Activated T-cell treated with anti-CD3 and anti-CD28 coated beads, Interleukin-2, amount 50 U/mL, for 1 hour (primary cell): ENCODE results near the gene RBM15.

Experiments
- DNase-seq: peaks from one replicate; pipeline ENCODE4 v3.0.0-alpha.2; 2020

The RBM15 gene

DNA sequence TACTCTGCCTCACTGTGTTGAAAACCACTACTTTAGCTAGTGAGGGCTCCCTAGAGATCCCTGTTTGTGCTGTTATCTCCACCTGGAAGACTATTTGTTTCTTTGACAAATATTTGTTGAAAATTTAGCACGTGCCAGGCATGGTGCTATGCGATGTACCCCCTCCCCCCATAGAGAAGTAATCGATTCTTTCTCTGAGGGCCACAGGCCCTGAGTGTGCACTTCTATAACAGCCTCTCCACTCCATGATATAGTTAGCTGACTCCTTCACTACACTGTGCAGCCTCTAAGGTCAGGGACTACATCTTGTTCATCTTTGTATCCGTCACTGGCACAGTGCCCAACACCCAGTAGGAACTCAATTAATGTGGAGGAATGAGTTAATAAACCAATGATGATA is 17.3 kb upstream of the RBM15 start:
- DNase-seq: no peak

DNA sequence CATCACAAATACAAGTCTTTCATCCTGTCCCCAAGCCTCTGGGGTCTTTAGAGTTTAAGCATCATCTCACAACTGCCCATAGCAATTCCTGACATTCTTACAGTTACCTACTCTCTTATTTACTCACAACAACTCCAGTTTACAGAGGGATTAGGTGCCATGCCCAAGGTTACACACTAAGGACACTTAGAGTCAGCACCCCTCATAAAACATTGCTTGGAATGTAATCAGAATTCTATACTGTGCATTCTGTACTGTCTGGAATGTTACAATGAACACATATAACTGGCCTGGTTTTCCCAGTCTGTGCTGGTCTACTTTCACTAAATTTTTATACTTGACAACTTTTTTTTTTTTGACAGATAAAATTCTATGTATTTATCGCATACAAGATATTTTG is 14.5 kb upstream of the RBM15 start:
- DNase-seq: no peak

DNA sequence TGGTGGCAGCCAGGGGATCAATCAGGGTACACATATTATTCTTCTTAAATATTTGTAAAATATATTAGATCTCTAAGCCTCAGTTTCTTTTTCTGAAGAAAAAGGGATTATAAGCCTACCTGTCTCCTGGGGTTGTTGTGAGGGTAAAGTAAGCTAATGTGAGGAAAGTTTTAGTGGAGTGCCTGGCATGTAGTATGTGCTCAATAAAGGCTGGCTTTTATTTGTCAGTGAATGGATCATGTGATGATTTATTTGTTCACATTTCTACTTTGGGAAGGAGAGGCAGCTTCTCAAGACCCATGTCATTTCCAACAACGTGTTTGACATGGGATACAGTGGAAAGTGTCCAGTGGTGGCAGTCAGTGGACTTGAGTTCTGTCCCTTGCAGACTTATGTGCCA is 12.4 kb upstream of the RBM15 start:
- DNase-seq: no peak

DNA sequence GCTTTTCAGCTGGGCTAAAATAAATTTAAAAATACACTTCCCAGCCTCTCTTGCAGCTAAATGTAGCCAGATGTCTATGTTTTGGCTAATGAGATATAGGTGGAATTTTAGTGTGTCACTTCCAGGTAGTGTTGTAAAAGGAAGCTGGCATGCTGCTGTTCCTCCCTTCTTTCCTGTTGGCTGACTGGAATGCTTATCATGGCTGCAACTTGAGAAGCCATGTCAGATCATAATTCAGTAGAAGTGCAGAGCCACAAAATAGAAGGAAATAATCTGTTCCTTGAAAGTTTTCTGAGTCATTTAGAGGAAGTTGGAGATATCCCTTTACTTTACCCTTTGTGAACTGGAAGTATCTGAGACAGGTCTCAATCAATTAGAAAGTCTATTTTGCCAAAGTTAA is 10.9 kb upstream of the RBM15 start:
- no peak for DNase-seq

DNA sequence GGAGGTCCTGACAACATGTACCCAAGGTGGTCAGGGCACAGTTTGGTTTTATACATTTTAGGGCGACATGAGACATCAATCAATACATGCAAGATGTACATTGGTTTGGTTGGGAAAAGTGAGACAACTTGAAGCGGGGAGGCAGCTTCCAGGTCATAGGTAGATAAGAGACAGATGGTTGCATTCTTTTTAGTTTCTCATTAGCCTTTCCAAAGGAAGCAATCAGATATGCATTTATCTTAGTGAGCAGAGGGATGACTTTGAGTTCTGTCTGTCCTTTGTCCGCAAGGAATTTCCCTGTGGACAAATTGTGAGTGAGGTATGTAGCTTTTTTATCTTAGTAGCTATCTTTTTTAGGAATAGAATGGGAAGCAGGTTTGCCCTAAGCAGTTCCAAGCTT is 10.5 kb upstream of the RBM15 start:
- DNase-seq: no peak

DNA sequence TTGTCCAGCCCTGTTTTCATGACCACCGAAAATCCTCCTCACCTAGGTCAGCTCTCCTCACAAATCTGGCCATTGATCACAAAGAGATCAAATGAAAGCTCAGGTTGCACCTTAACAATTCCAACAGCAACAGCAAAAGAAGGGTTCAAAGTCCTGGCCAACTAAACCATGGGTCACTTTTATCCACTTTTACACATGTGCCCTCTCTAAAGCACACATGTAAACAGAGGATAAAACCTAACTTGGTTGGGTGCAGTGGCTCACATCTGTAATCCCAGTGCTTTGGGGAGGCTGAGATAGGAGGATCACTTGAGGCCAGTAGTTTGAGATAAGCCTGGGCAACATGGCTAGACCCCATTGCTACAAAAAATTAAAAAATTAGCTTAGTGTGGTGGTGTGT is 3.9 kb upstream of the RBM15 start:
- DNase-seq: no peak

DNA sequence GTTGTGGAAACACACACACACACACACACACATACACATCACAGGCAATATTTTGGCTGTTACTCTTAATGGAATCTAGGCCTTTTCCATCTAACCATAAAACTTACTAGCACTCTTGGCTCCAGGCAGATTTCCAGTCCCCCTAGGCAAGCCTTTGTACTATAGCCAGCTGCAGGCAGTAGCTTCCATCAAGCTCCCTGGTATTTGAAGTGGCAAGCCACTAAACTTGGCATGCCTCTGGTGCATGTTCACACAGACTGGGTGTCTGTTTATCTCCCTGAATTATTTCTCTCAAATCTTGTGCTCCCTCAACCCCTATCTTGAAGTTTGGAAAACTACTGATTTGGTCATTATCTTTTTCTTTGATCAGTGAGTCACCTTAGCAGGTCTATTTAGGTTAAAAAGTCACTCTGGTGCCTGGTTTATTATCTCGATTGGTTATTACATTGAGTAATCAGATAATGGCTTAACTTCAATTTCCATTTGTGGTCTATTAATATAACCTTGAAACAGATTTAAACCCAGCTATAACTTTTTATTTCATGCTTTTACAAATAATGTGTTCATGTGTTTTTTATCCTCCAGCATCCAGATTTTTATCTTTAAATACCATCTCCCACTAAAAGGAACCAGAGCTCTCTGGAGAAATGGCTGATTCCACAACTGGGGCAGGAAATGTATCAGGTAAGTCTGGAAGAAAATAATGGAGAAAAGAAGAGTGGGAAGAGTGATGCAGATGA is 2.7 kb upstream of the RBM15 start:
- no peak for DNase-seq

DNA sequence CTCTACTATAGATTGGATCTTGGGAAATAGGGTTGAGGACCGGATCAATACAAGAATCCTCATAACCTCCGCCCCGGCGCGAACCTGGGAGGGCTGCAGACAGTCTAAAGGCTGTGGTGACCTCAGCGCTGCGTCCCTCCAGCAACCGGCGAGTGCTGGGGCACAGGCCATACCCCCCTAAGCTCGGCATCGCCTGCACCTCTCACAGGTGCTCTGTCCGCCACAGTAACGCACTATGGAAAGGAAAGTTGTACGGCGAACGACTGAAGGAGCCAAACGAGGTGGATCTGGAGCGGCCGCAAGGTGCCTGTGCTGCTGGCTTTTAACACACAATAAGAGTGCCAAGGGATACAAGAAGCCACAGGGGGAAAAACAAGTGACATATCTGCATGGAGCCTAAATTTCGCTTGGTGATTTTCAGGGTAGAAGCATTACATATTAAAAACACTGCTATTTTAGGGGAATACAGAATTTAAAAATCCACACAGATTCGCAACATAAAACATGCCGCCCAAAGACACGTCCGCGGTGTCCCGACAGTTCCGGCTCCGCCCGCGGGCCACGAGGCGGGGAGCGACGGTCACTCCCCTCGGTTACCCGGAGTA is 1.4 kb upstream of the RBM15 start:
- peak; percentile 52 for DNase-seq

DNA sequence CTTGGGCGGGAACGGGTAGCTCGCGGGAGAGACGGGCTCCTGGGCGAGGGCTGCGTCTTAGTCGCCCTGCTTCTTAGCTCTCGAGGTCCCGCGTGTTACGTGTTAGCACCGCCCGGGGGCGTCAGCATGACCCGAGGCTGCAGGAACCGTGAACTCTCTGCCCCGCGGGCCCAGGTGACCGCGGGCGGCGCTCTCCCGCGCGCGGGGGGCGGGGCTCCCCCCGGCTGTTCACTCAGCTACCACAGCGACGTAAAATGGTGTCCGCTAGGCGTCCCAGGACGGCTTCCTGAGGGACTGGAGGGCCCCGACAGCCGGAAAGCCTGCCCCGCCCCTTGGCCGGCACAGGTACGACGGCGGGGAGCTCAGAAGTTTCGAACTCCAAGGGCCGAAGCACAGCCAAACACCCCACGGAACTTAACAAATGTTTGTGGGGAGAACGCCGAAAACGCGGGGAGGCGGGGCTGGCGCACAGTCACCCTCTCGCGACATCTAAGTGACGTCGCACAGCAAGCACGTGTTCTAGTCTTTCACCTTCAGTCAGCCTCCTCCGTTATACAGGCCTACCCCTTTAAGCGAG is 780 bp upstream of the RBM15 start:
- DNase-seq: peak; percentile 96

DNA sequence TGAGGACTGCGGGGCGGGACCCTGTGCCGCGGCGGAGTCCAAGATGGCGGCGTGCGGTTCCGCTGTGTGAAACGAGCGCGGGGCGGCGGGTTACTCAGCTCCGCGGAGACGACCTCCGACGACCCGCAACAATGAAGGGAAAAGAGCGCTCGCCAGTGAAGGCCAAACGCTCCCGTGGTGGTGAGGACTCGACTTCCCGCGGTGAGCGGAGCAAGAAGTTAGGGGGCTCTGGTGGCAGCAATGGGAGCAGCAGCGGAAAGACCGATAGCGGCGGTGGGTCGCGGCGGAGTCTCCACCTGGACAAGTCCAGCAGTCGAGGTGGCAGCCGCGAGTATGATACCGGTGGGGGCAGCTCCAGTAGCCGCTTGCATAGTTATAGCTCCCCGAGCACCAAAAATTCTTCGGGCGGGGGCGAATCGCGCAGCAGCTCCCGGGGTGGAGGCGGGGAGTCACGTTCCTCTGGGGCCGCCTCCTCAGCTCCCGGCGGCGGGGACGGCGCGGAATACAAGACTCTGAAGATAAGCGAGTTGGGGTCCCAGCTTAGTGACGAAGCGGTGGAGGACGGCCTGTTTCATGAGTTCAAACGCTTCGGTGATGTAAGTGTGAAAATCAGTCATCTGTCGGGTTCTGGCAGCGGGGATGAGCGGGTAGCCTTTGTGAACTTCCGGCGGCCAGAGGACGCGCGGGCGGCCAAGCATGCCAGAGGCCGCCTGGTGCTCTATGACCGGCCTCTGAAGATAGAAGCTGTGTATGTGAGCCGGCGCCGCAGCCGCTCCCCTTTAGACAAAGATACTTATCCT is 430 bp downstream of the RBM15 start:
- no peak for DNase-seq

DNA sequence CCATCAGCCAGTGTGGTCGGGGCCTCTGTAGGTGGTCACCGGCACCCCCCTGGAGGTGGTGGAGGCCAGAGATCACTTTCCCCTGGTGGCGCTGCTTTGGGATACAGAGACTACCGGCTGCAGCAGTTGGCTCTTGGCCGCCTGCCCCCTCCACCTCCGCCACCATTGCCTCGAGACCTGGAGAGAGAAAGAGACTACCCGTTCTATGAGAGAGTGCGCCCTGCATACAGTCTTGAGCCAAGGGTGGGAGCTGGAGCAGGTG is 961 bp downstream of the RBM15 start:
- no peak for DNase-seq

DNA sequence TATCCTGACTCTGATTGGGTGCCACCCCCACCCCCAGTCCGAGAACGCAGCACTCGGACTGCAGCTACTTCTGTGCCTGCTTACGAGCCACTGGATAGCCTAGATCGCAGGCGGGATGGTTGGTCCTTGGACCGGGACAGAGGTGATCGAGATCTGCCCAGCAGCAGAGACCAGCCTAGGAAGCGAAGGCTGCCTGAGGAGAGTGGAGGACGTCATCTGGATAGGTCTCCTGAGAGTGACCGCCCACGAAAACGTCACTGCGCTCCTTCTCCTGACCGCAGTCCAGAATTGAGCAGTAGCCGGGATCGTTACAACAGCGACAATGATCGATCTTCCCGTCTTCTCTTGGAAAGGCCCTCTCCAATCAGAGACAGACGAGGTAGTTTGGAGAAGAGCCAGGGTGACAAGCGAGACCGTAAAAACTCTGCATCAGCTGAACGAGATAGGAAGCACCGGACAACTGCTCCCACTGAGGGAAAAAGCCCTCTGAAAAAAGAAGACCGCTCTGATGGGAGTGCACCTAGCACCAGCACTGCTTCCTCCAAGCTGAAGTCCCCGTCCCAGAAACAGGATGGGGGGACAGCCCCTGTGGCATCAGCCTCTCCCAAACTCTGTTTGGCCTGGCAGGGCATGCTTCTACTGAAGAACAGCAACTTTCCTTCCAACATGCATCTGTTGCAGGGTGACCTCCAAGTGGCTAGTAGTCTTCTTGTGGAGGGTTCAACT is 2.1 kb downstream of the RBM15 start:
- DNase-seq: no peak

DNA sequence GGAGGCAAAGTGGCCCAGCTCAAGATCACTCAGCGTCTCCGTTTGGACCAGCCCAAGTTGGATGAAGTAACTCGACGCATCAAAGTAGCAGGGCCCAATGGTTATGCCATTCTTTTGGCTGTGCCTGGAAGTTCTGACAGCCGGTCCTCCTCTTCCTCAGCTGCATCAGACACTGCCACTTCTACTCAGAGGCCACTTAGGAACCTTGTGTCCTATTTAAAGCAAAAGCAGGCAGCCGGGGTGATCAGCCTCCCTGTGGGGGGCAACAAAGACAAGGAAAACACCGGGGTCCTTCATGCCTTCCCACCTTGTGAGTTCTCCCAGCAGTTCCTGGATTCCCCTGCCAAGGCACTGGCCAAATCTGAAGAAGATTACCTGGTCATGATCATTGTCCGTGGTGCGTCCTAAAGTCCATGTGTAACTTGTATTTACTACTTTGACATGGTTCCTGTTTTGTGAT is 2.7 kb downstream of the RBM15 start:
- no peak for DNase-seq

DNA sequence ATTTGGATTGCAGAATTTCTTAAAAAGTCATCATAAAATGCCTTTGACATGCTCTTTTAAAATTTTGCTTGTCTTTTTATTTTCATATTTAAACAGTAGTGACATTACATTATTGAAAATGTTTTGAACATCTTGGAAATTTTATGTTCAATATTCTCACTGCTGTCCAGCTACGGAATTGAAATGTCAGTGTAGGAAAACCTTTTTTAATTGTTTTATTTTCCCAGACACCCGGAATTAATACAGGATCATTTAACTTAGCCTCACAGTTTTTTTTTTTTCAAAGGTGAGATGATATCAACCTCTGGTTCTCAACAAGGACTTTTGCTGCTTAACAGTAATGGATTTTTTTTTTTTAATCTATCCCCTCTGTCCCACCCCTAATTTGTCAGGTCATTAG is 4.1 kb downstream of the RBM15 start:
- DNase-seq: no peak

DNA sequence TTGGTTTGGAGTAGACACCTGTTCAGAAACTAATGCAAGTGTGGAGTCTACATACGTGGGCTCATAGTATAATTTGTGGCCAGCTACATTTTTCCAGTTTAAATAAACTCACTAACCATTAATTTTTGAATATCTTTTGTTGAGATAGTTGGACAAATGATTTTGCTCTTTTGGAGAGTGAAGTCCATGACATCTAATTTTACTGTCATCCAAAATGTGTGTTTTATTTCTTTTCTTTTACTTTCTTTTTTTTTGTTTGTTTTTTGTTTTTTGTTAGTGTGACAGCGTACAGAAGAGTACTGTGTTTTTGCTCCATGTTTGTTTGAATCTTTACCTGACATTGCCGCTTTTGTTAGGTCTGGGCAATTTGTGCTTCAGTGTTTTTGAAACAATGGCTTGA is 5.0 kb downstream of the RBM15 start:
- no peak for DNase-seq

DNA sequence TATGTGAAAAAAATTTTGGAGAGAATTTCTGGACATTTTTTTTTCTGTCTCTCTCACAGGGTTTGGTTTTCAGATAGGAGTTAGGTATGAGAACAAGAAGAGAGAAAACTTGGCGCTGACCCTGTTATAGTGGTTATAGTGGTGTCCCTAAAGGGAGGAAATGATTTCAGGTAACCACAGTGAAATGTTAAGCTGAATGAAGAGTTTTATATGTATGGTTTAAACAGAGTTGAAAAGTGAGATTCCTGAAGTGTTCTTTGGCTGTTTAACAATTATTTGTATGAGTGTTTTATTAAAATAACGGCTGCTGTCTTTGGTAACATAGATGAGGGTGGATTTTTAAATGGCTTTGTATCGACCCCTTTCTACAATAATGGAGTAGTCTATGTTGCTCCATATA is 6.3 kb downstream of the RBM15 start:
- no peak for DNase-seq

DNA sequence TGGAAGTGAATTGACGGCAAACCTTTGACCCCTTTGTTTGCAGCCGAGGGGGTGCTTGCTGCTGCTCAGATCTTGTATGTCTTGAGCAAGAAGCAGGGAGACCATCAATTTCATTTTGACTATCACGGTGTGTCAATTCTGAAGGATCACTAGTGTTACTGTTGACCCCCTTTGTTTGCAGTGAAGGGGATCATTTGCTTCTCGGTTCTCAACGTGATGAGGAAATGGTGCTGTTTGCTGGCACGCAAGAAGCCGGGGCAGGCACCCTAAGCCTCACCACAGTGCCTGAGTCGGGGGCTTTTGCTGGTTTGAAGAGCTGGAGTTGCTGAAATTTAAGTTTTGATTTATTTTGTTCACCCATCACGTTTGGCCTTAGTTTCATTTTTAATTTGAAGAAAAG is 7.5 kb downstream of the RBM15 start:
- DNase-seq: no peak

DNA sequence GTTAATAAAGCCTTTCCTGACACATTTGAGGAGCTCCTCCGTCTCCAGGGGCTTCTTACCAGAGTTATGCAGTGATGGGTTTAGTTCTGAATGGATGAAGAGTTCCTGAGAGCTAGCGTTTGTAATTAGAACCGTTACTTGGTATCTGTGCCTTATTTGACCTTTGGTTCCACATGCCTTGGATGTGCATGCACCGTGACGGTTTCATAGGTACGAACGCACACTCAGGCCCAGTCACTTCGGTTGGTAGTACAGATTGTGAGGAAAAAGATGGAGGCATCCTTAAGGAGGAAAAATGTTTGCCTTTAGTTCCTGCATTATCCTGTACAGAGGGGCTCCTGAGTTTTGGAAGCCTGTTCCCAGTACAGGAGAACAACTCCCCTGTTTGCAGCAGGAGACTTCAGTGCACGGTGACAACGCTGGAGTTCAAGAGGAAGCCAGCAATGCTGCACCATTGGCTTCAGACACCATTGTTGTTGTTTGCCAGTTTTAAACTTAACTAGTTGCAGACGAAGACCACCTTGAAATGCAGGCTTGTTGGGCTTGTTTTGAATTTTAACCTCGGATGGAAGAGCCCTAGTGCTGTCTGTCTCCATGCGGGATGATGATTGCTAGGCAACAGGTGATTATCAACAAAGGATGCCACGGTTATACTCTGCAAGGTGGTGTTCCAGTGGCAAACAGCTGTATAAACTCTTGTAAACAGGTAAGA is 8.2 kb downstream of the RBM15 start:
- no peak for DNase-seq

DNA sequence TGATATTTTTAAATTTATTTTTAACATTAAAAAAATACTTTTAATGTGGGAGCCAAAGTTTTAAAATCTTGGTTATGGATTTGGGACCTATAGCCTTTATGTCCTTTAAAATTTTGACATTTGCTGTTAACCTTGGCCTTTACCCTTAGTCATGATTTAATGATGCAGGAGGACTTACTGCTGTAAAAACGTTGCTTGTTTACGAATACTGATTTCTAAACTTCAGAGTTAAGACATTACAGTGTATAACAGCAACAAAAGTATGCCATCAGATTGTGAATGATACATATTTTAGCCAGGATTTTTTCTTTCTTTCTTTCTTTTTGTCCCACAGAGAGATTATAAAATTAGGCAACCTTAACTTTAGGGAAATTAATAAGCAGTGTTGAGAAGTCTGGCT is 8.9 kb downstream of the RBM15 start:
- no peak for DNase-seq

DNA sequence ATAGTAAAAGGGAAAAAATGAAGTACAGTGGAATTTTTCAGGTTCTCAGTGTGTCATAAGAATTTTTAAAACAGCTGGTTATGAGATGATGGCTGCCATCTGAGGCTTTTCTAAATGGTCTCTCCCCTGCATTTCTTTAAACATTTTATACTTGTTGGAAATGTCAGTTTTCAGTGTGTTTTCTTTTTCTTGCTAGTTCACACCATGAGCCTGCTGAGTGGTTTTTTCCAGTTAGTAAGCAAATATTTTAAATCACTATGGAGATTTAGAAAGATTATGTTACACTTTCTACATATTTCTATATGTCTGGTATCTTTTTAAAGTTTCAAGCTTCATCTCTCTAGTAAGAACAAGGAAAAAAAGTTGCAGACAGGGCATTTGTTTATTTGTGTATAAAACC is 9.6 kb downstream of the RBM15 start:
- DNase-seq: no peak

DNA sequence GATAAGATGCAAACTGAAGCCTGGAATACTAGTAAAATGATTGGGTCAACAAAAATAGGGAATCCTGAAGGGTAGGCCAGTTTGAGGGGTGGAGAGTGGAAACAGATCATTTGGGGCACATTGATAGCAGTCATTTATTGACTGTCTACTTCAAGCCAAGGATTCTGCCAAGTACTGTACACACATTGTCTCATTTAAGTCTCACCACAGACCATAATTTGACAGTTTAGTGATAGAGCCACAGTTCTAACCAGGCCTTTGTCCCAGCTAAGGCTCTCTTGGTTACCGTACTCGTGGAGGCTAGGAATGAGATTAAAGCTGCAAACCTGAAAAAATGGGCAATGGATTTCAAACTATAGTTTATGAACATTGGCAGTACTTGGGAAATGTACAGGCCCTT is 11.2 kb downstream of the RBM15 start:
- DNase-seq: no peak

DNA sequence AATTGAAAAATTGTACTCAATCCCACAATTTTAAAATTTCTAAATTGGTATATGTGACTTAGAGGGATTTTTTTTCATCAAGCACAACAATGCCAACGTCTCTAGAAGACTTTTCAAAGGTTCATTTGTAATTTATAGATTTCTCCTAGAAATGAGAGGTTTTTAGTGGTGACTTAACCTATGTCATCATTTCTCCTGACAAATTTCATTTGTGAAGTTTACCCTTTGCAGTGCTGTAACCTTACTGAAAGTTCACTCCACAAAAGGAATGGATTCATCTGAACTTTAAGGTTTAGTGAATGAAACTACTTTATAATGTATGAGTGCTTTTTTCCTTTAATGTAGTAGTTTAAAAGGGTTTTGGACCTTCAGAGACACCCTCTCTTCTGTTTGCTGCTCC is 16.1 kb downstream of the RBM15 start:
- DNase-seq: no peak

DNA sequence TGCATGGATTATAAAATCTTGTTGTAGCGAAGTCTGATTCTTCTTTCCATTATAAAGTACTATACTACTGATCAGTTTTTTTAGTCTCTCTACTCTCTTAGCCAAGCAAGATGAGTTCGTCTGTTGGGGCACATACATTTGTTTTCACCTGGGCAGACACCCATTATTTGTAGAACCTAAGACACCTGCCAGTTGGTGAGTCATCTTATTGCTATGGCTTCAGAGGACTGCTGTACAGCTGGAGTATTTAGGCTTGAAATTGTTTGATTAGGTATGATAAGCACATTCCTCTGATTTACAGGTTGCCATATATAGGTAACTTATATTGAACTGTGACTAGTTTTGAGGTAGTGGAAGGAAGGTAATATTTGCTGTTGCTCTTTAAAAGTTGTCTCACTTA is 17.2 kb downstream of the RBM15 start:
- DNase-seq: no peak
